Measurements from ENCODE around the gene ORMDL3.

- no peak for TF ChIP-seq CTCF (IDR thresholded peaks at IDR 0.05)
- TF ChIP-seq POLR2A (IDR thresholded peaks at IDR 0.05) = no peak
- TF ChIP-seq POLR2AphosphoS5 (IDR thresholded peaks at IDR 0.05; ENCODE audit: insufficient read depth in 1 of 2, low read depth in 1 of 2) = no peak
These were observed 1.9 kb downstream of the ORMDL3 start for GRCh38 chr17:39925282-39926134.

Data from vagina (tissue), 2 donors.